HG02970 (cell line): ENCODE results near the gene ACSBG1.
"Not testable (repeated sequence)": the region's sequence is repeated elsewhere in the genome, so short reads cannot be mapped to it uniquely, and the experiment has no call there.

ENCODE experiments used
- ATAC-seq: cut with Tn5 transposase; IDR thresholded peaks from one replicate; pipeline ENCODE4 v1.9.1; 2021; ENCODE audit warnings: mild to moderate bottlenecking, moderate library complexity, moderate number of reproducible peaks; ENCODE audit not compliant: unreplicated experiment, low FRiP score

Gene ACSBG1

DNA sequence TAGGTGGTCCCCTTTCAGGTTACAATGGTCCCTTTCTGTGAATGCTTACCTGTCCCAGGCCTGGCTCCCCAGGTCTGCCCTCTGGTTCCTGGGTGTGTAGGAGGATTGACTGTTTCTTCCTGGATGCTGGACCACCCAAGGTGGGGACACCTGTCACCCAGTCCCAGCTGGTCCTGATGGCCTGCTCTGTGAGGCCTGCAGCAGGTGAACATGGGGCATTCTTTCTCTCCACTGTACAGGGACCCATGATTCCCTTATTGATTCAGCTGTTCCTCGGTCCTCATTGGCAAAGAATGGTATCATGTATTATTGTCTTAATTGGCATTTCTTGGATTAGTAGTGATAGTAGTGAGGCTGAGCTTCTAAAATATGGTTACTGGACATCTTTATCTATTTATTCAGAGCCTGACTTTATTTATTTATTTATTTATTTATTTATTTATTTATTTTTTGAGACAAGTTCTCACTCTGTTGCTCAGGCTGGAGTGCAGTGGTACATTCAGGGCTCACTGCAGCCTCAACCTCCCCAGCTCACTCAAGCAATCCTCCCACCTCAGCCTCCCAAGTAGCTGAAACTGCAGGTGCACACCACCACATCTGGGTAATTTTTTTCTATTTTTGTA is 21.2 kb upstream of the ACSBG1 start:
- ATAC-seq: no peak

DNA sequence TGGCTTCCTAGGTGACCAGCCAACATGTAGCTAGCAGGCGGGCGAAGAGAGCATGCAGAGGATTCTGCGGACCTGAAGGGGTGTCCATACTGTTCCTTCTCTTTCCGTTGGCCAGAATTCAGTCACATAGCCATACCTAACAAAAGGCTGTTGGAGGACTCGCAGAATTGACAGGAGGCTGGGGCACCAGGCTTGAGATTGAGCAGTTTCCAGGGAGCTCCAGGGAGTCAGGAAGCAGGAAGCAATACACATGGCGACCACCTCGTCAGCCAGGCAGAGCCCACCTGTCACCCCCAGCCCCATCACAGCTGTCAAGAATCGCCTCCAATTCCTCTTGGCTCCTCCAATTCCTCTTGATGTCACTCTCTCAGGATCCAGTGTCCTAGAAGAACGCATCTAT is 16.8 kb upstream of the ACSBG1 start:
- no peak for ATAC-seq

DNA sequence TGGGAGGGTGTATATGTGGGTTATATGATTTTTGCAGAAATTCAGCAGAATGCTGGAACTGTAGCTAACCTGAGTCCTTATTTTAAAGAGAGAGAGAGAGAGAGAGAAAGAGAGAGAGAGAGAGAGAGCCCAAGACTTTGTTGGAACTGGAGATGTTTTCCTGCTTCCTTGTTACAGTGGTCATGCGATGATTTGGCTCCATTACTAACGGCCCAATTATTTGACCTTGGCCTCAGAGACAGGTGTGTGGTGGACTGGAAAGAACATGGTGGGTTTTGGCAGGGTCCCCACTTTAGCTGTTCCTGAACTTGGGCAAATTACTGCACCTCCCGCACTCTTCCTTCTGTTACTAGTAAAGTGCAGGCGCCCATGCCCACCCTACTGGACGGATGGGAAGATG is 14.8 kb upstream of the ACSBG1 start:
- ATAC-seq: no peak

DNA sequence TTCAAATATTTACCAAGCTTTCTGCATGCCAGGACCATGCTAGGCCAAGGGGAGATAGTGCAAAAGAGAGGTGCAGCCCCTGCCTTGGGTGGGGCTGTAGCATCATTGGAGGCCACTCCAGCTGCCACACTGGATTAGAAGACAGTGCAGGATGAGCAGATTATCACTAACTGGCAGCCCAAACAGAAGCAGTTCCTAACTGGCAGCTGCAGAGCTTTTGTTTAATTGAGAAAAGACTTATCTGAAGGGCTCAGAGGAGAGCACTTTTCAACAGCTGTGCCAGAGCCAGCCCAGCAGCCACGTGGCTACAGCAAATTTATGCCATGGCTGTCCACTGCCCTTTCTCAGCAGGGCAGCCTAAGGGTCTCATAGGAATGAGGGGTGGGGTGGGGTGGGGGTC is 13.5 kb upstream of the ACSBG1 start:
- no peak for ATAC-seq

DNA sequence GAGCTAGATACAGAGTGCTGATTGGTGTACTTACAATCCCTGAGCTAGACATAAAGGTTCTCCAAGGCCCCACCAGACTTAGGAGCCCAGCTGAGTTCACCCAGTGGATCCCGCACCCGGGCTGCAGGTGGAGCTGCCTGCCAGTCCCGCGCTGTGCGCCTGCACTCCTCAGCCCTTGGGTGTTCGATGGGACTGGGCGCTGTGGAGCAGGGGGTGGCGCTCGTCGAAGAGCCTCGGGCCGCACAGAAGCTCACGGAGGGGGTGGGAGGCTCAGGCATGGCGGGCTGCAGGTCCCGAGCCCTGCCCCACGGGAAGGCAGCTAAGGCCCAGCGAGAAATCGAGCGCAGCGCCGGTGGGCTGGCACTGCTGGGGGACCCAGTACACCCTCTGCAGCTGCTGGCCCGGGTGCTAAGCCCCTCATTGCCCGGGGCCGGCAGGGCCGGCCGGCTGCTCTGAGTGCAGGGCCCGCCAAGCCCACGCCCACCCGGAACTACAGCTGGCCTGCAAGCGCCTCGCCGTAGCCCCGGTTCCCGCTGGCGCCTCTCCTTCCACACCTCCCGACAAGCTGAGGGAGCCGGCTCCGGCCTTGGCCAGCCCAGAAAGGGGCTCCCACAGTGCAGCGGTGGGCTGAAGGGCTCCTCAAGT is 11.7 kb upstream of the ACSBG1 start:
- not testable (repeated sequence) for ATAC-seq

DNA sequence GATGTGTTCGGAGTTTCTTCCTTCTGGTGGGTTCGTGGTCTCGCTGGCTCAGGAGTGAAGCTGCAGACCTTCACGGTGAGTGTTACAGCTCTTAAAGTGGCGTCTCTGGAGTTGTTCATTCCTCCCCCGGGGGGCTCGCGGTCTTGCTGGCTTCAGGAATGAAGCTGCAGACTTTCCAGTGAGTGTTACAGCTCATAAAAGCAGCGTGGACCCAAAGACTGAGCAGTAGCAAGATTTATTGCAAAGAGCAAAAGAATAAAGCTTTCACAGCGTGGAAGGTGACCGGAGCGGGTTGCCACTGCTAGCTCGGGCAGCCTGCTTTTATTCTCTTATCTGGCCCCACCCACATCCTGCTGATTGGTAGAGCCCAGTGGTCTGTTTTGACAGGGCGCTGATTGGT is 11.0 kb upstream of the ACSBG1 start:
- ATAC-seq: not testable (repeated sequence)

DNA sequence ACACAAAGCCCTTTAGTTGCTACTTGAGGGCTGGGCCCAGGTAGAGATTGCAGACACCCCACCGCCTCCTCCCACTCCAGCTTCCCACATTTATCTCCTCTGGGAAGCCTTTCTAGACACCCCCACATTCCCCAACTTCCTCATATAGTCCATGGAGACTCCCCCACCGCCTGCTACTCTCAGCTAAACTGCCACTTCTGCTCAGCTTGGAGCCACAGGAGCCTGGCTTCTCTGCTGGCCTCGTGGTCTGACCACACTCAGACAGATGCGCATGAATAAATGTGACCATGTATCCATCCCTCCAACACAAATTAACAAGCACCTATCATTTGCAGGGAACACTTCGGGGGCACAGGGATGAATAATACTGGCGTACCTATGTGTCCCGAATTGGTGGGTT is 10.5 kb upstream of the ACSBG1 start:
- ATAC-seq: no peak

DNA sequence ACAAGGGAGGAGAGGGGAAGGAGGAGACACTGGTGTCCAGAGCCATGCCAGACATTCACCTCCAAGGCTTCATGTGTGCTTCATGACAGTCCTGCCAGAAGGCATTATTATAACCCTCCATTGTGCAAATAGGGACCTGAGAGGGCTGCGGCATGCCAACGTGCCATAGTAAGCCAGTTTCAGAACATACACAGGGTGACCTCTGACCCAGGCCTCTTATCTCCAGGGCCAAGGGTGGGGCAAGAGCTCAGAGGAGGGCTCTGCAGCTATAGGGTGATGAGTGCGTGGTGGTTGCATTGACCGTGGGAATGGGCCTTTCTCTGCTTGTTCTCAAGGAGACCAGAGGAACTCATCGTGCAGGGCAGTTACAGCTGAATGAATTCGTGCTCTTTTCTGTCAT is 9.7 kb upstream of the ACSBG1 start:
- no peak for ATAC-seq

DNA sequence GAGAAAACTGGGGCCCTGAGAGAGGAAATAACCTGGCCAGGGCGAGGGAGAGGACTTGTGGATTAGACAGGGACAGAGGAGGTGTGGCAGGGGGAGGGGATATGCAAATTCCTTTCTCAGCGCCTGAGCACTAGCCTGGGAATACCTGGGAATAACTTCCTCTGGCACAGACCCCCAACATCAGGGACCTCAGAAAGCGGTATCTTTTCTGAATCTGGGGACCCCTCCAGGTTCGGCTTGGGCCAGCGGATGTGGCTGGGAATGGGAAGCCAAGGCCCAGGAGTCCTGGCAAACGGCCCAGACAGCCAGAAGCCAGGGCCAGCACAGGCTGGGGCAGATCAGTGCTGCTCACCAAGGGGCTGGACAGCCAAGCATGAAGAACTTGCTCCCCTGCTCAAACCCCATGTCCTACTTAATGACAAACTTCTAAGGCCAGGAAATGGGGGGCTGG is 9.2 kb upstream of the ACSBG1 start:
- no peak for ATAC-seq

DNA sequence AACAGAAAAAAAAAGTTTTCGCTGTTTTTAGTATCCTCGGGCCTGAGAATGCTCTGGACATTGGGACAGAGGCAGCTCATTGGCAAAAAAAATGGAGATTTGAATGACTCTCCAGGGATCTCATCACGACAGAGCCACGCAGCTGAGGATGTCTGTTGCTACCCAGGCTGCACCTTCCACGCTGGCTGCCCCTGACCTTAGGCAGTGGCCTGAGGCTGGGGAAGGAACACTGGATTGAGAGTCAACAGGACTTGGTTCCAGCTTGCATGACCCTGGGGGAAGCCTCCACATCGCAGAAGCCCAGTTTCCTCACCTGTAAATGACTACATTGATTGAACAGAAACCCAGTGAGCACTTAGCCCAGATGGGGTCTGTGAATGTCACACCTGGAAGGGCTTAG is 8.7 kb upstream of the ACSBG1 start:
- no peak for ATAC-seq

DNA sequence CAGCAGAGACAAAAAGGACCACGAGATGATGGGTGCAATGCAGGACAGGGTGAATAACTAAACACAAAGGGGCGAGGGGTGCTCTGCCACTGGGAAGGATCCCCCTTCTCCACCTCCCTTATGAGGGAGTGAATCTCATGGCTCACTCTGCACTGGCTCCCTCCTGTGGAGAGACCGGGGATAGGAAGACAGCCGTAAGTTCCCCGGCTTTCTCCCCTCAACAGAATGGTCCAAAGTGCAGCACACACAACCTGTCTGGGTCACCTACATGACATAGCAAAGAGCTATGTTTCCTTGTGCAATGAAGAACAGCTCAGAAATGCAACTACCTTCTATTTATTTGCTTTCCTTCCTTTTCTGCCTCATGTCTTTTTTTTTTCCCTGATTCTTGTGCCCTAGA is 7.8 kb upstream of the ACSBG1 start:
- ATAC-seq: no peak

DNA sequence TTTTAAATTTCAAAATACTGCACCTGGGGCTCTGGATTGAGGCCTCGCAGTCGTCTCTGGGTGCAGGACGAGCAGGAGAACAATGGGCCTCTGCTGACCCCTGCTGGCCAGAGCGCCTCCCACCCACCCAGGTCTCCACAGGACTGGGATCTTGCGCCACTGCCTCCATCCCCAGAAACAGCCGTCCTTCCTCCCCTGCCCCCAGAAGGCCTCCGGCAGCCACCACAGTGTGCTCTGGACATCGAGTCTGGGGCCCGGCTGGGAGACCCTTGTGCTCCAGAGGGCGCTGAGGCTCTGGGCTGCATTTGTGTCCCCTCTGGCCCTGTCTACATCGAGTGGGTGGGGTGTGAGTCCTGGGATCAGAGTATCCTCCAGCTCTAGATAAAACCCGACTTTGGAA is 6.7 kb upstream of the ACSBG1 start:
- ATAC-seq: peak; percentile 49

DNA sequence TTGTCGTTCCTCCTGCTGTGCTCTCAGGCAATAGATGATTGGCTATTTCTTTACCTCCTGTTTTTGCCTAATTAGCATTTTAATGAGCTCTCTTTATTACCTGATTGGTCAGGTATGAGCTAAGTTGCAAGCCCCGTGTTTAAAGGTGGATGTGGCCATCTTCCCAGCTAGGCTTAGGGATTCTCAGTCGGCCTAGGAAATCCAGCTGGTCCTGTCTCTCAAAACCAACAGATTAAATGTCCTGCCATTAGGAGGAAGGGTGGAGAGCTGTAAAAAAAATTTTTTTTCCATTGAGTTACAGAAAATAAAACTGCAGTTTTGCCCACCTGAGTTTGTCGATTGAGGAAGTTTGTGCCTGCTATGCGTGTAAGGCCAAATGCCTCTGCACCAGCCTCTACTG is 5.4 kb upstream of the ACSBG1 start:
- ATAC-seq: no peak

DNA sequence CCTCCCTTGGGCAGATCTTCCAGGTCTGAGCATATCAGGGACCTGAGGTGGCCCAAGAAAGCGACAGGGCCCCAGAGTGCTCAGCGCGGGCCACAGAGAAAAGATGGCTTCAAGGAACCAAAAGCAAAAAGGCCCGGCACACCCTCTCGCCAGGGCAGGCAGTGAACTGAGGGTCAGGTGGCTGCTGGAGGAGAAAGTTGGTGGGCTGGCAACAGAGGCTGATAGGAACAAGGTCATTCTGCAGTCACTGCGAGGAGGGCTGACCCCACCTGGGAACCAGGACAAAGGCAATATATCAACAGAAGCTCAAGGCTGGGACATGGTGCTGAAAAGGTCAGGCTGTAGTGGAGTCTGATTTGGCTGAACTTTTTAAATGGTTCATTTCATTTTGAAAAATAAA is 2.8 kb upstream of the ACSBG1 start:
- no peak for ATAC-seq

DNA sequence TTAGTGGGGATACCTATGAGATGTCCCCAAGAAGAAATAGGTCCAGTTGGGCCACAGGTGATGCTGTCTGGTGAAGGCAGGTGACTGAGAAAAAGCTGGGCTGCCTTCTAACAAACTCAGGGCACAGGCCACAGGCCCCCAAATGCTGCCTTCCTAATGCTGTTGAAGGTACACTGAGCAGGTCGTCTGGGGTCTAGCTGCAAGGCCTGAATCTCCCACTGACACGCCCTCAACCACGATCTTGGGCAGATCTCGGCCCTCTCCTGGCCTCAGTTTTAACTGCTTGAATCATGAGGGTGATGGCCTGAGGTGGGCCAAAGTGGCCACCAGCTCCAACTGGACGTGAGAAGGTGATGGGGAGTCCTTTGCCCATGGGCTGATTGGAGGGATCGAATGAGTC is 2.1 kb upstream of the ACSBG1 start:
- no peak for ATAC-seq

DNA sequence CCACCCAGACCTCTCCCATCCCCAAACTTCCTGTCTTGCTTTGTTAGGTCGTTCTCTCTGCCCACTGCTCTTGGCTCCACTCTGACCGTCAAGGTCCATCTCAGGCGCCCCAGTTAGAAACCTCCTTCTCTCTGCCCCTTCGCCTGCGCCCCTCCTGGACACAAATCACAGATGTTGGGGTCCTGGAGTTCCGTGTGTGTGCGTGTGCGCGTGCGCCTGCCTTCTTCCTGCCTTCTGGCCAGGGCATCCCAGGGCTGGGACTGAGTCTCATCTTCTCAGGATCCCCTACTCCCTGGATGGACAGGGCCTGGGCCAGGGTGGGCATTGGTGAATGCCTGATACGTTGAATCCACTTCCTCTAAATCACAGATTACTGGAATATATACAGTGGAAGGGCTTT is 869 bp downstream of the ACSBG1 start:
- no peak for ATAC-seq

DNA sequence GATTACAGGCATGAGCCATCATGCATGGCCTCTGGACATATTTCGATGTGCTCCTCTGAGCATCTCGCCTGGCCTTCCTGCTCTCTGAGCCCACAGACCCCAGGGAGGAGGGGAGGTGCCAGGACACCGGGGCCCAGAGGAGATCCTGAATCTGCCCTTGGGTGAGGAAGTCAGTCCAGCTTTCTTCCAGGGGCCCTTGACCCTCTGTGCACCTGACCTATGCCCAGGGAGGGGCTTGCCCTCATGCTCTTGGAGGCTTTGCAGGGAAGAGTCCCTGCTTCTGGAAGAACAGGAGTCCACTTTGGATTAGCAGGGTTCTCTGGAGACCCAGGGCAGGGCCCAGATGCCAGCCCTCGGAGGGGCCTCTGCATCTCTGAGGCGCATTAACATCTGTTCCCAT is 1.4 kb downstream of the ACSBG1 start:
- no peak for ATAC-seq

DNA sequence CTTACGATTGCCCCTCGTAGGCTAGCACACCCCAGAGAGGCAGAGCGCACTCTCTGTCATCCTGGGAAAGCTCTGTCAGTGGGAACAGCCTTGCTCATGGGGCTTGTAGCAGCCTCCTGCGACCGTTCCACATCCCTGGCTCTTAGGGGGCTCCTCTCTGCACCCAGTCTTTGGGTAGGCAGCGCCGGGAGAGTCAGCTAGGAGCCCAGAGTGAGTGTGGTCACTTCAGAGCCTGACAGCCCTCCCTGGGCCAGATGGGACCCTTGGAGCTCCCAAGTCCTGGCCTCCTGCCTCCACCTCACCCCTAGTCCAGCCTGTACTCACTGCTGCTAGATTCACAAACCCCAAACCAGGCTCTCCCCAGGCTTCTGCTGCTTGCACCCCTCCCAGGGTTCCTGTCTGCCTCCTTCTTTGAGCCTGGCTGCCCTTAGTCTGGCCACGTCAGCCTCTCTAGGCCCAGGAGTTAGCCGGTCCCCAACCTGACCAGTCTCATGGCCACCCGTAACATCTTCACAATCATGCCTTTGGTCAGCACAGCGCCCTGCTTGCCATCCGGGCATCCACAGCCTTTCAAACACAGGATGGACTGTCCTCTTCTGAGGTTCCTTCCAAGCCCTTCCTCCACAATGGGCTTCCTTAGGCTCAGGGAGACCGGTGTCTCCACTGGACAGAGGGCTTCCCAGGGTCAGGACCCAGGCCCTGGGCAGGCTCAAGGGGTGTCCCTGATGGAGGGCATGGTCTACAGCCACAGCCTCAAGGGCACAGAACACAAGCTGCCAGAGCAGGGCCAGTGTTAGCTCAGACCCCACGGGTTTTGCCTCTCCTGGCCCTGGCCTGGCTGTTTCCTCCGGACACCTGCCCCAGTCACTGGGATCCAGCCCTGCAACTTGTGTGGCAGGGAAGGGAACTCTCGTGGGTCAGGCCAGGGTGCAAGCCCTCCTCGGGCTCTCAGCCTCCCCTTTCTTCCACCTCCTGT is 4.6 kb downstream of the ACSBG1 start:
- ATAC-seq: no peak

DNA sequence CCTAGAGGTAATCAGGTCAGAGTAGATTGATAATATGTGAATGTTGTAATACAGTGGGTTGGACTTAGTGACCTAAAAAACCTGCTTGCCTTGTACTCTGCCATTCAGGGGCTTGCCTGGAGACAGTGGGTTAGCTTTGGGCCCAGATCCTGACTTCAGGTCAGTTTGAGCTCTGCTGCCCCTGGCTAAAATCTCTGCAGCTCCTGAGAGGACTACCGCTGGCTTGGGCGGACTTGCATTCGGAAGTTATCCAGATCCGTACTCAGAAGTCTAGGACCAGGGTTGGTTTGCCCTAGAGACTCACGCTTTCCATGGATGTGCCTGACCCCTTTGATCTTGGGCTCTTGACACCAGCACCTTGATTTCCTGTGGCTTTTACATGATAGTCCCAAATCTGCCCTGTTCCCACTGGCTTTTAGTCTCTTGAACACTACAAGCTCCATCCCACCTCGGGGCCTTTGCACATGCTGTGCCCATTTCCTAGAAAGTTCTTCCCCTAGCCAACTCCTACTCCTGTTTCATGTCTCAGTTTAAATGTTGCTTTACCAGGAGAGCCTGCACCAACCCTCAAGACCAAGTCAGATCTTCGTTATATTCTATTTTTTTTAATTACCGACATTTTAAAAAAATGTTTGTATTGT is 5.9 kb downstream of the ACSBG1 start:
- no peak for ATAC-seq

DNA sequence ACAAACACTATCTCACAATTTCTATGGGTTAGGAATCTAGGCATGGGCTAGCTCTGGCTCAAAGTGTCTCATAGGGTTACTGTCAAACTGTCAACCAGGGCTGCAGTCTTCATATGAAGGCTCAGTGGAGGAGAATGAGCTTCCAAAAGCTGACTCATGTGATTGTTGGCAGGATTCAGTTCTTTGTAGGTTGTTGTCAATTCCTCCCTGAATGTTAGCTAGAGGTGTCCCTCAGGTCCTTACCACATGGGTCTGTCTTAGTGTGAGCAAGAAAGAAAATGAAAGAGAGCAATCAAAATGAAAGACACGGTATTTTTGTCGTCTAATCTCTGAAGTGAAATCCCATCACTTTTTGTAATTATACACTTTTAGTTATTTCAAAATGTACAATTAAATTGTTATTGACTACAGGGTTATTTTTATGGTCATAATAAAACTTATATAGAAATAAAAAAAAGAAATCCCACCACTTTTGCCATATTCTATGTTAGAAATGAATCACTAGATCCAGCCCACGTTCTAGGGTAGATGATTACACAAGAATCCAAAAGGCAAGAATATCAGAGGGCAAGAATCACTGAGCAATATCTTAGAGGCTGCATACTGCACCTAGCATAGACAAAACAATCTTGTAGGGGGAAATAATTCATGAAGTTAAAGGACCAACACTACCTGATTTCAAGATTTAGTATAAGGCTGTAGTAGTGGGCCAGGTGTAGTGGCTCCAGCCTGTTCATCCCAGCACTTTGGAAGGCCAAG is 8.4 kb downstream of the ACSBG1 start:
- ATAC-seq: no peak
